Liver (tissue), 9 donors: Measurements from ENCODE around the gene SFXN5. TPM values are rescaled to one million over a fixed set of nuclear protein-coding genes. Genes with fewer than 3 reads are reported as not detected.

ENCODE experiments used
- DNase-seq: peaks from one replicate; pipeline ENCODE4 v3.0.0-alpha.2; 2017; ENCODE audit warnings: low spot score
- H3K27ac ChIP-seq, 2 donors: one replicate each; pipeline ENCODE4 v1.7.0; 2013; ENCODE audit warnings: inconsistent platforms in 2 of 2, low read length in 2 of 2, control low read depth in 1 of 2, low read depth in 1 of 2, mild to moderate bottlenecking in 1 of 2
- H3K27me3 ChIP-seq, 4 donors: one replicate each; pipeline versions ENCODE4 v1.6.1 to v1.7.0; 2013; ENCODE audit warnings: low read length in 3 of 4, inconsistent platforms in 1 of 4, mild to moderate bottlenecking in 1 of 4, moderate library complexity in 1 of 4; ENCODE audit not compliant: control insufficient read depth in 4 of 4, insufficient read depth in 4 of 4
- H3K36me3 ChIP-seq, 4 donors: one replicate each; pipeline versions ENCODE4 v1.6.1 to v1.7.0; 2013; ENCODE audit warnings: low read length in 3 of 4, mild to moderate bottlenecking in 3 of 4, low read depth in 1 of 4, moderate library complexity in 1 of 4; ENCODE audit not compliant: control insufficient read depth in 4 of 4, insufficient read depth in 3 of 4
- H3K4me1 ChIP-seq, 4 donors: one replicate each; pipeline versions ENCODE4 v1.6.1 to v1.7.0; 2013; ENCODE audit warnings: low read length in 3 of 4, mild to moderate bottlenecking in 3 of 4, moderate library complexity in 1 of 4; ENCODE audit not compliant: control insufficient read depth in 4 of 4, insufficient read depth in 4 of 4
- H3K4me3 ChIP-seq, 3 donors: one replicate each; pipeline versions ENCODE4 v1.6.1 to v1.7.0; 2013; ENCODE audit warnings: low read length in 3 of 3, control low read depth in 1 of 3, low read depth in 1 of 3, mild to moderate bottlenecking in 1 of 3
- H3K9ac ChIP-seq, 2 donors: one replicate each; pipeline ENCODE4 v1.7.0; 2013; ENCODE audit warnings: low read length in 2 of 2, mild to moderate bottlenecking in 2 of 2, moderate library complexity in 2 of 2, control low read depth in 1 of 2, low read depth in 1 of 2
- H3K9me3 ChIP-seq, 4 donors: one replicate each; pipeline versions ENCODE4 v1.6.1 to v1.7.0; 2013; ENCODE audit warnings: low read length in 3 of 4; ENCODE audit not compliant: control insufficient read depth in 4 of 4
- EGR1 ChIP-seq, 2 donors: IDR thresholded peaks; 2 replicates each; pipeline ENCODE4 v1.6.1; 2016 to 2018; ENCODE audit warnings: antibody characterized with exemption in 2 of 2, low read depth in 2 of 2
- FOXA1 ChIP-seq: IDR thresholded peaks from 2 replicates; pipeline ENCODE4 v1.6.1; 2016; ENCODE audit warnings: antibody characterized with exemption
- FOXA2 ChIP-seq: IDR thresholded peaks from 2 replicates; pipeline ENCODE4 v1.6.1; 2016; ENCODE audit warnings: antibody characterized with exemption
- GABPA ChIP-seq, 2 donors: IDR thresholded peaks in 1 of 2; conservative IDR thresholded peaks in 1 of 2; 2 replicates each; pipeline ENCODE4 v1.6.1; 2016; ENCODE audit warnings: antibody characterized with exemption in 2 of 2, mild to moderate bottlenecking in 1 of 2, moderate library complexity in 1 of 2
- HNF4A ChIP-seq, 2 donors: conservative IDR thresholded peaks; 2 replicates each; pipeline ENCODE4 v1.6.1; 2016; ENCODE audit warnings: antibody characterized with exemption in 2 of 2, mild to moderate bottlenecking in 2 of 2
- HNF4G ChIP-seq: IDR thresholded peaks from 2 replicates; pipeline ENCODE4 v1.6.1; 2016; ENCODE audit warnings: antibody characterized with exemption
- JUND ChIP-seq, 2 donors: IDR thresholded peaks; 2 replicates each; pipeline ENCODE4 v1.6.1; 2016; ENCODE audit warnings: antibody characterized with exemption in 2 of 2
- NR2F2 ChIP-seq: IDR thresholded peaks from 2 replicates; pipeline ENCODE4 v1.6.1; 2016; ENCODE audit warnings: antibody characterized with exemption
- RAD21 ChIP-seq, 2 donors: IDR thresholded peaks; 2 replicates each; pipeline ENCODE4 v1.6.1; 2016; ENCODE audit warnings: antibody characterized with exemption in 2 of 2, mild to moderate bottlenecking in 2 of 2
- RXRA ChIP-seq, 2 donors: IDR thresholded peaks; 2 replicates each; pipeline ENCODE4 v1.6.1; 2017 to 2018; ENCODE audit warnings: antibody characterized with exemption in 2 of 2, mild to moderate bottlenecking in 1 of 2
- SP1 ChIP-seq: IDR thresholded peaks from 2 replicates; pipeline ENCODE4 v1.6.1; 2018; ENCODE audit warnings: antibody characterized with exemption, mild to moderate bottlenecking
- TAF1 ChIP-seq: conservative IDR thresholded peaks from 2 replicates; pipeline ENCODE4 v1.6.1; 2016; ENCODE audit warnings: antibody characterized with exemption, mild to moderate bottlenecking
- YY1 ChIP-seq: IDR thresholded peaks from 2 replicates; pipeline ENCODE4 v1.6.1; 2016; ENCODE audit warnings: antibody characterized with exemption, mild to moderate bottlenecking
- WGBS: extraction: QIAGEN DNeasy Blood & Tissue Kit; methylation state at CpG from one replicate; pipeline ENCODE4 v1.1.7; 2013; 5-methylcytosine and 5-hydroxymethylcytosine counted together
- polyA plus RNA-seq, 2 donors: library from polyadenylated mRNA; stranded (reverse) in 1 of 2; unstranded in 1 of 2; fragments of 200-250 nt in 1 of 2; fragments of >200 nt in 1 of 2; fragmentation: Nextera tagmentation in 1 of 2; extraction: Ambion mirVana in 1 of 2; gene quantifications; one replicate each; pipeline versions ENCODE4 v1.2.1 to v1.2.3, GENCODE V29; 2013 to 2015
- total RNA-seq, 2 donors: library from RNA; depleted of rRNA; stranded (reverse); fragments of >200 nt; gene quantifications; one replicate each; pipeline ENCODE4 v1.2.3, GENCODE V29; 2014
- TF ChIP-seq, protein P1 (sequence below): IDR thresholded peaks from 2 replicates; pipeline ENCODE4 v1.6.1; 2016; ENCODE audit warnings: antibody characterized with exemption
- TF ChIP-seq, protein P2 (sequence below): fragments of 150-350 bp; IDR thresholded peaks from 2 replicates; pipeline ENCODE4 v1.5.1; 2017; ENCODE audit warnings: improper control_type of control experiment, low read depth, low read length; ENCODE audit not compliant: missing input control
- TF ChIP-seq, protein P3 (sequence below): IDR thresholded peaks from 2 replicates; pipeline ENCODE4 v1.6.1; 2016; ENCODE audit warnings: antibody characterized with exemption
- TF ChIP-seq, protein P4 (sequence below): IDR thresholded peaks from 2 replicates; pipeline ENCODE4 v1.6.1; 2016; ENCODE audit warnings: antibody characterized with exemption
- TF ChIP-seq, protein P5 (sequence below): IDR thresholded peaks from 2 replicates; pipeline ENCODE4 v1.6.1; 2016; ENCODE audit warnings: antibody characterized with exemption, mild to moderate bottlenecking
- donor health status: healthy.
- donor health status: healthy.
- donor health status: healthy.
- donor health status: healthy.
- donor health status: healthy.

Gene SFXN5
- total and polyA plus RNA-seq, 4 donors: 23.3 to 58.2 (median 29.5) TPM

DNA sequence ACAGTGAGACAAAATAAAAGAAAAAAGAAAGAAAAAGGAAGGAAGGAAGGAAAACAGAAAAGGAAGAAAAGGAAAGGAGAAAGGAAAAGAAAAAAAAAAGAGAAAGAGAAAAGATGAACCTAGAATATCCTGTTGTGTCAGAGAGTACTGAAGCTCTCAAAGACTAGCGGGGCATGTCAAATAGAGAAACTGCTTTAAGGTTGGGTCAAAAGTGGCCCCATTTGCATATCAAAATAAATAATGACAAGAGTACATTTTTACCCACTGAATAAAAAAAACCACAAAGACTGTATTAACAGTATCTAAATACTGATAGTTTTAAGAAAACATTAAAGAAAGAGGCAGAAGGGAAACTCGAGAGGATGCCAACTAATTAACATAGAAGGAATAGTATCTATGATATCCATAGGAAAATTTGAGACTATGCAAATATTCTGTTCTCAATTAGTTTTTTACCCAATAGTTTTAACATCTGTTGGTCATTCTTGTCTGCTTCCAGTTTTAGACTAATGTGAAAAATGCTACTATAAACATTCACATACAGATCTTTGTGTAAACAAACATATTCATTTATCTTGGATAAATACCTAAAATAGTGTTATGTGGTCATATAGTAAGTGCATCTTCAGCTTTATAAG, 53.2 kb downstream of the SFXN5 start:
- no peak for TF ChIP-seq YY1
- TF ChIP-seq, protein P1, sequence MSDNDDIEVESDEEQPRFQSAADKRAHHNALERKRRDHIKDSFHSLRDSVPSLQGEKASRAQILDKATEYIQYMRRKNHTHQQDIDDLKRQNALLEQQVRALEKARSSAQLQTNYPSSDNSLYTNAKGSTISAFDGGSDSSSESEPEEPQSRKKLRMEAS: no peak
- no peak for TF ChIP-seq JUND (IDR thresholded peaks at IDR 0.05)
- no peak for TF ChIP-seq RXRA (IDR thresholded peaks at IDR 0.05)
- no peak for TF ChIP-seq RAD21 (IDR thresholded peaks at IDR 0.05)
- TF ChIP-seq, protein P2, sequence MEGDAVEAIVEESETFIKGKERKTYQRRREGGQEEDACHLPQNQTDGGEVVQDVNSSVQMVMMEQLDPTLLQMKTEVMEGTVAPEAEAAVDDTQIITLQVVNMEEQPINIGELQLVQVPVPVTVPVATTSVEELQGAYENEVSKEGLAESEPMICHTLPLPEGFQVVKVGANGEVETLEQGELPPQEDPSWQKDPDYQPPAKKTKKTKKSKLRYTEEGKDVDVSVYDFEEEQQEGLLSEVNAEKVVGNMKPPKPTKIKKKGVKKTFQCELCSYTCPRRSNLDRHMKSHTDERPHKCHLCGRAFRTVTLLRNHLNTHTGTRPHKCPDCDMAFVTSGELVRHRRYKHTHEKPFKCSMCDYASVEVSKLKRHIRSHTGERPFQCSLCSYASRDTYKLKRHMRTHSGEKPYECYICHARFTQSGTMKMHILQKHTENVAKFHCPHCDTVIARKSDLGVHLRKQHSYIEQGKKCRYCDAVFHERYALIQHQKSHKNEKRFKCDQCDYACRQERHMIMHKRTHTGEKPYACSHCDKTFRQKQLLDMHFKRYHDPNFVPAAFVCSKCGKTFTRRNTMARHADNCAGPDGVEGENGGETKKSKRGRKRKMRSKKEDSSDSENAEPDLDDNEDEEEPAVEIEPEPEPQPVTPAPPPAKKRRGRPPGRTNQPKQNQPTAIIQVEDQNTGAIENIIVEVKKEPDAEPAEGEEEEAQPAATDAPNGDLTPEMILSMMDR: no peak
- TF ChIP-seq, protein P3, sequence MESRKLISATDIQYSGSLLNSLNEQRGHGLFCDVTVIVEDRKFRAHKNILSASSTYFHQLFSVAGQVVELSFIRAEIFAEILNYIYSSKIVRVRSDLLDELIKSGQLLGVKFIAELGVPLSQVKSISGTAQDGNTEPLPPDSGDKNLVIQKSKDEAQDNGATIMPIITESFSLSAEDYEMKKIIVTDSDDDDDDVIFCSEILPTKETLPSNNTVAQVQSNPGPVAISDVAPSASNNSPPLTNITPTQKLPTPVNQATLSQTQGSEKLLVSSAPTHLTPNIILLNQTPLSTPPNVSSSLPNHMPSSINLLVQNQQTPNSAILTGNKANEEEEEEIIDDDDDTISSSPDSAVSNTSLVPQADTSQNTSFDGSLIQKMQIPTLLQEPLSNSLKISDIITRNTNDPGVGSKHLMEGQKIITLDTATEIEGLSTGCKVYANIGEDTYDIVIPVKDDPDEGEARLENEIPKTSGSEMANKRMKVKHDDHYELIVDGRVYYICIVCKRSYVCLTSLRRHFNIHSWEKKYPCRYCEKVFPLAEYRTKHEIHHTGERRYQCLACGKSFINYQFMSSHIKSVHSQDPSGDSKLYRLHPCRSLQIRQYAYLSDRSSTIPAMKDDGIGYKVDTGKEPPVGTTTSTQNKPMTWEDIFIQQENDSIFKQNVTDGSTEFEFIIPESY: no peak
- no peaks in the 10 kb centered on the region for H3K9me3 ChIP-seq
- no peak overlapping the region for H3K27ac ChIP-seq
- H3K27me3 ChIP-seq: no peaks in the 10 kb centered on the region
- no peak overlapping the region for H3K9ac ChIP-seq
- H3K36me3 ChIP-seq: peaks cover 0 to 11% (median 0%) of the 10 kb centered on the region in 4 donors
- H3K4me1 ChIP-seq: peaks cover 8 to 25% (median 17%) of the 10 kb centered on the region in 4 donors
- H3K4me3 ChIP-seq: no peak overlapping the region
- DNase-seq: no peak
- 90% methylated on average over 2 of the region's 2 CpGs for WGBS

DNA sequence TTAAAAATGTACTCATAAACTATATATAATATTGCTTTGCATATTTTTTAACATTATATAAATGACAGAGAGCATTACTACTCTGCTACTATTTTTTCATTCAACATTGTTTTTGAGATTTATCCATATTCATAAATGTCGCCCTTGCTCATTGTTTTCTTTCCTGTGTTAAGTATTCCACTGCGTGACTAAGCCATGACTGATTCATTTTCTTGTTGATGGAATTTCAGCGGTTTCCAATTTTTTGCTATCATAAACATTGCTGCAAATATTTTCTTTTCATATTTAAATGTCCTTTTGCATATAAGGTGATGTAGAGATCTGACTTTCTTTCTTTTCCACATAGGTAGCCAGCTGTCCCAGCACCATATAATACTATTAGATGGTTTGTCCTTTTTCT, 57.6 kb downstream of the SFXN5 start:
- Histone ChIP-seq H3K9me3 (no peaks in the 10 kb centered on the region), H3K9ac (no peak overlapping the region), H3K27ac (no peak overlapping the region), H3K4me3 (no peak overlapping the region), H3K27me3 (no peaks in the 10 kb centered on the region), H3K4me1 (peaks cover 0 to under 1% (median 0%) of the 10 kb centered on the region in 4 donors), H3K36me3 (peaks cover 0 to 14% (median 4%) of the 10 kb centered on the region in 4 donors)
- 96% methylated on average over 3 of the region's 3 CpGs for WGBS
- no peak for TF ChIP-seq HNF4A (conservative IDR thresholded peaks at IDR 0.05)
- TF ChIP-seq, protein P1: no peak
- no peak for TF ChIP-seq RAD21 (IDR thresholded peaks at IDR 0.05)
- no peak for TF ChIP-seq YY1
- TF ChIP-seq, protein P4, sequence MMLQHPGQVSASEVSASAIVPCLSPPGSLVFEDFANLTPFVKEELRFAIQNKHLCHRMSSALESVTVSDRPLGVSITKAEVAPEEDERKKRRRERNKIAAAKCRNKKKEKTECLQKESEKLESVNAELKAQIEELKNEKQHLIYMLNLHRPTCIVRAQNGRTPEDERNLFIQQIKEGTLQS: no peak
- no peak for TF ChIP-seq FOXA1
- no peak for TF ChIP-seq GABPA (IDR thresholded peaks at IDR 0.05 in 1 of 2, conservative IDR thresholded peaks at IDR 0.05 in 1 of 2)
- no peak for TF ChIP-seq JUND (IDR thresholded peaks at IDR 0.05)
- TF ChIP-seq, protein P3: no peak
- no peak for TF ChIP-seq TAF1
- TF ChIP-seq NR2F2: no peak
- TF ChIP-seq RXRA (IDR thresholded peaks at IDR 0.05): no peak
- TF ChIP-seq HNF4G: no peak
- TF ChIP-seq SP1: no peak
- TF ChIP-seq, protein P5, sequence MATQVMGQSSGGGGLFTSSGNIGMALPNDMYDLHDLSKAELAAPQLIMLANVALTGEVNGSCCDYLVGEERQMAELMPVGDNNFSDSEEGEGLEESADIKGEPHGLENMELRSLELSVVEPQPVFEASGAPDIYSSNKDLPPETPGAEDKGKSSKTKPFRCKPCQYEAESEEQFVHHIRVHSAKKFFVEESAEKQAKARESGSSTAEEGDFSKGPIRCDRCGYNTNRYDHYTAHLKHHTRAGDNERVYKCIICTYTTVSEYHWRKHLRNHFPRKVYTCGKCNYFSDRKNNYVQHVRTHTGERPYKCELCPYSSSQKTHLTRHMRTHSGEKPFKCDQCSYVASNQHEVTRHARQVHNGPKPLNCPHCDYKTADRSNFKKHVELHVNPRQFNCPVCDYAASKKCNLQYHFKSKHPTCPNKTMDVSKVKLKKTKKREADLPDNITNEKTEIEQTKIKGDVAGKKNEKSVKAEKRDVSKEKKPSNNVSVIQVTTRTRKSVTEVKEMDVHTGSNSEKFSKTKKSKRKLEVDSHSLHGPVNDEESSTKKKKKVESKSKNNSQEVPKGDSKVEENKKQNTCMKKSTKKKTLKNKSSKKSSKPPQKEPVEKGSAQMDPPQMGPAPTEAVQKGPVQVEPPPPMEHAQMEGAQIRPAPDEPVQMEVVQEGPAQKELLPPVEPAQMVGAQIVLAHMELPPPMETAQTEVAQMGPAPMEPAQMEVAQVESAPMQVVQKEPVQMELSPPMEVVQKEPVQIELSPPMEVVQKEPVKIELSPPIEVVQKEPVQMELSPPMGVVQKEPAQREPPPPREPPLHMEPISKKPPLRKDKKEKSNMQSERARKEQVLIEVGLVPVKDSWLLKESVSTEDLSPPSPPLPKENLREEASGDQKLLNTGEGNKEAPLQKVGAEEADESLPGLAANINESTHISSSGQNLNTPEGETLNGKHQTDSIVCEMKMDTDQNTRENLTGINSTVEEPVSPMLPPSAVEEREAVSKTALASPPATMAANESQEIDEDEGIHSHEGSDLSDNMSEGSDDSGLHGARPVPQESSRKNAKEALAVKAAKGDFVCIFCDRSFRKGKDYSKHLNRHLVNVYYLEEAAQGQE: no peak
- TF ChIP-seq FOXA2: no peak
- TF ChIP-seq EGR1 (IDR thresholded peaks at IDR 0.05; ENCODE audit: low read depth in 2 of 2): no peak
- TF ChIP-seq, protein P2: no peak
- no peak for DNase-seq
